Measurements from ENCODE around the gene ANLN. TPM values are rescaled to one million over a fixed set of nuclear protein-coding genes. Genes with fewer than 3 reads are reported as not detected.
"Not testable (repeated sequence)": the region's sequence is repeated elsewhere in the genome, so short reads cannot be mapped to it uniquely, and the experiment has no call there.

The ANLN gene
- total RNA-seq, 2 donors from 2014 or later = 63.4 to 117 TPM

GRCh38 chr7:36430881-36431280, 41.2 kb downstream of the ANLN start:
- Mint-ChIP-seq H3K36me3 (peaks cover 13 to 56% of the 10 kb centered on the region in 2 donors), H3K9me3 (peaks cover 0 to 3% of the 10 kb centered on the region in 2 donors), H3K27ac (no peak overlapping the region)
- ATAC-seq (no peak), DNase-seq (ENCODE audit: low spot score in 2 of 2) (no peak)

- Mint-ChIP-seq H3K27ac (no peak overlapping the region), H3K9me3 (no peaks in the 10 kb centered on the region), H3K36me3 (peaks cover 5 to 21% of the 10 kb centered on the region in 2 donors)
- ATAC-seq (no peak), DNase-seq (ENCODE audit: low spot score in 2 of 2) (no peak)
These were observed 48.5 kb downstream of the ANLN start for GRCh38 chr7:36438211-36438610.

GRCh38 chr7:36439624-36440023, 50.0 kb downstream of the ANLN start:
- Mint-ChIP-seq H3K36me3 (peaks cover 0 to 7% of the 10 kb centered on the region in 2 donors), H3K27ac (no peak overlapping the region), H3K9me3 (no peaks in the 10 kb centered on the region)
- ATAC-seq = no peak
- no peak for DNase-seq (ENCODE audit: low spot score in 2 of 2)

GRCh38 chr7:36440880-36441279, 51.2 kb downstream of the ANLN start:
- H3K36me3 Mint-ChIP-seq = peaks cover 0 to 12% of the 10 kb centered on the region in 2 donors
- no peak overlapping the region for H3K27ac Mint-ChIP-seq

GRCh38 chr7:36441344-36442022, 51.8 kb downstream of the ANLN start:
- Mint-ChIP-seq H3K36me3 (peaks cover 0 to 18% of the 10 kb centered on the region in 2 donors), H3K27ac (no peak overlapping the region), H3K9me3 (no peaks in the 10 kb centered on the region)
- no peak for DNase-seq (ENCODE audit: low spot score in 2 of 2)
- ATAC-seq = no peak

More at GRCh38 chr7:36440880-36441279, 51.2 kb downstream of the ANLN start:
- H3K9me3 Mint-ChIP-seq = no peaks in the 10 kb centered on the region
- ATAC-seq = no peak
- no peak for DNase-seq (ENCODE audit: low spot score in 2 of 2)

GRCh38 chr7:36448781-36449379, 59.2 kb downstream of the ANLN start:
- DNase-seq (ENCODE audit: low spot score in 2 of 2) = no peak
- no peak for ATAC-seq
- Mint-ChIP-seq H3K9me3 (no peaks in the 10 kb centered on the region), H3K36me3 (peaks cover 10 to 56% of the 10 kb centered on the region in 2 donors), H3K27ac (no peak overlapping the region)

- DNase-seq (ENCODE audit: low spot score in 2 of 2) (no peak), ATAC-seq (no peak)
- Mint-ChIP-seq H3K9me3 (no peaks in the 10 kb centered on the region), H3K36me3 (peaks cover 10 to 63% of the 10 kb centered on the region in 2 donors), H3K27ac (no peak overlapping the region)
These were observed 60.0 kb downstream of the ANLN start for GRCh38 chr7:36449685-36450084.

- H3K27ac Mint-ChIP-seq = no peak overlapping the region
- peaks cover 10 to 44% of the 10 kb centered on the region in 2 donors for H3K36me3 Mint-ChIP-seq
- H3K9me3 Mint-ChIP-seq = no peaks in the 10 kb centered on the region
- no peak for ATAC-seq
- DNase-seq (ENCODE audit: low spot score in 2 of 2) = no peak
These were observed 64.1 kb downstream of the ANLN start for GRCh38 chr7:36453769-36454168.

- H3K36me3 Mint-ChIP-seq = peaks cover 0 to 29% of the 10 kb centered on the region in 2 donors
- ATAC-seq = no peak
- DNase-seq (ENCODE audit: low spot score in 2 of 2) = no peak
- no peak overlapping the region for H3K27ac Mint-ChIP-seq
- no peaks in the 10 kb centered on the region for H3K9me3 Mint-ChIP-seq
These were observed 66.0 kb downstream of the ANLN start for GRCh38 chr7:36455646-36456045.

- ATAC-seq (no peak), DNase-seq (ENCODE audit: low spot score in 2 of 2) (no peak)
- peaks cover 0 to 24% of the 10 kb centered on the region in 2 donors for H3K36me3 Mint-ChIP-seq
- H3K27ac Mint-ChIP-seq = no peak overlapping the region
- no peaks in the 10 kb centered on the region for H3K9me3 Mint-ChIP-seq
These were observed 66.5 kb downstream of the ANLN start for GRCh38 chr7:36456138-36456537.

GRCh38 chr7:36456548-36456947, 66.9 kb downstream of the ANLN start:
- Mint-ChIP-seq H3K9me3 (no peaks in the 10 kb centered on the region), H3K27ac (no peak overlapping the region), H3K36me3 (peaks cover 0 to 20% of the 10 kb centered on the region in 2 donors)
- no peak for ATAC-seq
- DNase-seq (ENCODE audit: low spot score in 2 of 2) = no peak

- Mint-ChIP-seq H3K36me3 (peaks cover 0 to 2% of the 10 kb centered on the region in 2 donors), H3K27ac (no peak overlapping the region), H3K9me3 (no peaks in the 10 kb centered on the region)
- ATAC-seq (no peak), DNase-seq (ENCODE audit: low spot score in 2 of 2) (no peak)
These were observed 69.7 kb downstream of the ANLN start for GRCh38 chr7:36459236-36459960.

GRCh38 chr7:36460811-36461429, 71.3 kb downstream of the ANLN start:
- no peaks in the 10 kb centered on the region for H3K9me3 Mint-ChIP-seq
- H3K36me3 Mint-ChIP-seq = no peaks in the 10 kb centered on the region
- ATAC-seq (no peak), DNase-seq (ENCODE audit: low spot score in 2 of 2) (no peak)
- H3K27ac Mint-ChIP-seq = no peak overlapping the region

GRCh38 chr7:36462551-36463137, 73.0 kb downstream of the ANLN start:
- no peak for DNase-seq (ENCODE audit: low spot score in 2 of 2)
- Mint-ChIP-seq H3K36me3 (no peaks in the 10 kb centered on the region), H3K27ac (no peak overlapping the region), H3K9me3 (no peaks in the 10 kb centered on the region)
- ATAC-seq = no peak

- Mint-ChIP-seq H3K36me3 (no peaks in the 10 kb centered on the region), H3K27ac (no peak overlapping the region), H3K9me3 (no peaks in the 10 kb centered on the region)
- ATAC-seq (no peak), DNase-seq (ENCODE audit: low spot score in 2 of 2) (no peak)
These were observed 74.6 kb downstream of the ANLN start for GRCh38 chr7:36464271-36464670.

- H3K27ac Mint-ChIP-seq; H3K9me3 Mint-ChIP-seq; ATAC-seq; H3K36me3 Mint-ChIP-seq; DNase-seq (ENCODE audit: low spot score in 2 of 2): not testable (repeated sequence)
These were observed 76.3 kb downstream of the ANLN start for GRCh38 chr7:36466001-36466400.

All from activated naive CD4-positive, alpha-beta T cell treated with anti-CD3 and anti-CD28 coated beads, Interleukin-2, amount 50 U/mL, for 72 hours (primary cell).